HCT116 (cell line): ENCODE results near the gene SHISA4.

Experiments
- ATF3 ChIP-seq: IDR thresholded peaks from 2 replicates; pipeline ENCODE4 v1.6.1; 2012
- CEBPB ChIP-seq: IDR thresholded peaks from 2 replicates; pipeline ENCODE4 v1.6.1; 2012; ENCODE audit warnings: low read depth
- CTCF ChIP-seq, 3 experiments: fragments of 200-600 bp in 1 of 3; sonication (generic) in 1 of 3; IDR thresholded peaks in 2 of 3; conservative IDR thresholded peaks in 1 of 3; 2 replicates each; pipeline ENCODE4 v1.5.1; 2012 to 2017; ENCODE audit warnings: low read depth in 2 of 3, low read length in 2 of 3, antibody characterized with exemption in 1 of 3, borderline replicate concordance in 1 of 3, control low read depth in 1 of 3, mild to moderate bottlenecking in 1 of 3, mixed read lengths in 1 of 3, mixed run types in 1 of 3, moderate library complexity in 1 of 3; ENCODE audit not compliant: insufficient read depth in 1 of 3
- EZH2 ChIP-seq: fragments of 200-600 bp; sonication (generic); IDR thresholded peaks from 2 replicates; pipeline ENCODE4 v1.6.1; 2017; ENCODE audit warnings: antibody characterized with exemption, mixed run types
- POLR2A ChIP-seq: IDR thresholded peaks from 2 replicates; pipeline ENCODE4 v1.7.0; 2011; ENCODE audit warnings: borderline replicate concordance; ENCODE audit not compliant: insufficient read depth, insufficient read length; ENCODE audit errors: extremely low read depth
- RAD21 ChIP-seq: IDR thresholded peaks from 2 replicates; pipeline ENCODE4 v1.6.1; 2012; ENCODE audit warnings: low read depth, mild to moderate bottlenecking
- SRF ChIP-seq: IDR thresholded peaks from 2 replicates; pipeline ENCODE4 v1.6.1; 2012; ENCODE audit warnings: low read depth
- TF ChIP-seq, protein P1 (sequence below): IDR thresholded peaks from 2 replicates; pipeline ENCODE4 v1.6.1; 2012; ENCODE audit warnings: low read depth

DNA sequence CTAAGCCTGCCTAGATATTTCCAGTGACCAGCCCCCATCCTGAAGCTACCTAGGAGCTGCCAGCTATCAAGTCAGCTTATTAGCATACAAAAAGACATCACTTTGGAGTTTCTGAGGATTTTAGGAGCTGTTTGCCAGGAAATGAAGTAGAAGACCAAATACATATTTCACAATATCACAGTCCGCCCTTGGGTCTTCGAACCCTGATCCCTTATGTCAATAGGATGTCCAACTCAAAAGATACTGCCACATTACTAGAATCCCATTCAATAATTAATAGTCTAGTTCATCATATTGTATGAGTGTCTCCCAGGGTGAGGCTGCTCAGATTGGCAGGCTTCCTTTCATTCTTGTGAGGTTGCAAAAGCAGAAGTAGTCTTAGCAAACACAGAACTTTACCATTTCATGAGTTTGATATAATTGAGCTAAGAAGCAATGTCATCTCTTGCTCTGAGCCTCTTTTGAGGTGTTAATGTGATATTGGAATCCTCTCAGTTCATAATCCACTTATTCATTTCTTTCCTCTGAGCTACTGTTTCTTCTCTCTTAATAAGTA is 46.1 kb upstream of the SHISA4 start:
- TF ChIP-seq RAD21: no peak
- TF ChIP-seq CTCF (IDR thresholded peaks at IDR 0.05 in 2 of 3, conservative IDR thresholded peaks at IDR 0.05 in 1 of 3; ENCODE audit: borderline replicate concordance in 1 of 3, insufficient read depth in 1 of 3, low read depth in 2 of 3, low read length in 2 of 3): no peak
- TF ChIP-seq CEBPB: no peak
- TF ChIP-seq ATF3: no peak
- TF ChIP-seq, protein P1, sequence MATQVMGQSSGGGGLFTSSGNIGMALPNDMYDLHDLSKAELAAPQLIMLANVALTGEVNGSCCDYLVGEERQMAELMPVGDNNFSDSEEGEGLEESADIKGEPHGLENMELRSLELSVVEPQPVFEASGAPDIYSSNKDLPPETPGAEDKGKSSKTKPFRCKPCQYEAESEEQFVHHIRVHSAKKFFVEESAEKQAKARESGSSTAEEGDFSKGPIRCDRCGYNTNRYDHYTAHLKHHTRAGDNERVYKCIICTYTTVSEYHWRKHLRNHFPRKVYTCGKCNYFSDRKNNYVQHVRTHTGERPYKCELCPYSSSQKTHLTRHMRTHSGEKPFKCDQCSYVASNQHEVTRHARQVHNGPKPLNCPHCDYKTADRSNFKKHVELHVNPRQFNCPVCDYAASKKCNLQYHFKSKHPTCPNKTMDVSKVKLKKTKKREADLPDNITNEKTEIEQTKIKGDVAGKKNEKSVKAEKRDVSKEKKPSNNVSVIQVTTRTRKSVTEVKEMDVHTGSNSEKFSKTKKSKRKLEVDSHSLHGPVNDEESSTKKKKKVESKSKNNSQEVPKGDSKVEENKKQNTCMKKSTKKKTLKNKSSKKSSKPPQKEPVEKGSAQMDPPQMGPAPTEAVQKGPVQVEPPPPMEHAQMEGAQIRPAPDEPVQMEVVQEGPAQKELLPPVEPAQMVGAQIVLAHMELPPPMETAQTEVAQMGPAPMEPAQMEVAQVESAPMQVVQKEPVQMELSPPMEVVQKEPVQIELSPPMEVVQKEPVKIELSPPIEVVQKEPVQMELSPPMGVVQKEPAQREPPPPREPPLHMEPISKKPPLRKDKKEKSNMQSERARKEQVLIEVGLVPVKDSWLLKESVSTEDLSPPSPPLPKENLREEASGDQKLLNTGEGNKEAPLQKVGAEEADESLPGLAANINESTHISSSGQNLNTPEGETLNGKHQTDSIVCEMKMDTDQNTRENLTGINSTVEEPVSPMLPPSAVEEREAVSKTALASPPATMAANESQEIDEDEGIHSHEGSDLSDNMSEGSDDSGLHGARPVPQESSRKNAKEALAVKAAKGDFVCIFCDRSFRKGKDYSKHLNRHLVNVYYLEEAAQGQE: no peak
- no peak for TF ChIP-seq POLR2A
- TF ChIP-seq EZH2: no peak
- TF ChIP-seq SRF: no peak
